NCI-H1048 (cell line): ENCODE data around the gene CA7.
"Not testable (repeated sequence)": the region's sequence is repeated elsewhere in the genome, so short reads cannot be mapped to it uniquely, and the experiment has no call there.

ENCODE experiments used
- DNase-seq: peaks from one replicate; lab custom pipeline; 2025; lab: John Stamatoyannopoulos, UW

CA7 gene

DNA sequence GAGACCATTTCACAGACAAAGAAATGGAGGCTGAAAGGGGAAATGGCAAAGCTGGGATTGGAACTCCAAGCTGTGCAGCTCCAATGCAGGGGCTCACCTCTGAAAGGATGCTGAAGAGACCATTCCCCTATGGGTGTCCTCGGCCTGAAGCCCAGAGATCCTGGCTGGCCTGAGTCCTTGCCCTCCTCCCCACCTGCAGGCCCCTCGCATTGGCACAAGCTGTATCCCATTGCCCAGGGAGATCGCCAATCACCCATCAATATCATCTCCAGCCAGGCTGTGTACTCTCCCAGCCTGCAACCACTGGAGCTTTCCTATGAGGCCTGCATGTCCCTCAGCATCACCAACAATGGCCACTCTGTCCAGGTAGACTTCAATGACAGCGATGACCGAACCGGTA lies 2.6 kb downstream of the CA7 start:
- DNase-seq = no peak

DNA sequence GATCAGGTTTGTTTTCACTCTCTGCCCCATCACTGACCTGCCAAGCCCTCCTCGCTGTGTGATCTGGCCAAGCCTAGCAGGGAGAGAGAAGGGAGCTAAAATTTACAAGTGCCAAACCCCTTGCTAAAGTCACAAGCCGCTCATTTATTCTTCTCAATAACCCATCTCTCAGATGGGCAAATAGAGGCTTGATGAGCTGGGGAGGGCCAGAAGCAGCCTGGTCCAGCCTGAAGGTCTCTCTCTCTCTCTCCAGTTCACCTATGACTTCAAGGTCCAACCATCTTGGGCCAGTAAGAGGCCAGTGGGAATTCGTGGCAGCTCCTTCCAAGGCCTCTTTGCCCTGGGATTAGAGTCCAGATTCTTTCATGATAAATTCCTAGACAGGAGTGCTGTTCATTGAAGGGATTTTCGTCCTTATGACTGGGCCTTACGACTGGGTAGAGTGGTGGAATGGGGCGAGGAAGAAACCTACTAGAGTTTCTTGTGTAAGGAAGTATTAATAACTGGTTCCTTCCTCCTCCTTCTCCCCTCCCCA lies 3.4 kb downstream of the CA7 start:
- no peak for DNase-seq

DNA sequence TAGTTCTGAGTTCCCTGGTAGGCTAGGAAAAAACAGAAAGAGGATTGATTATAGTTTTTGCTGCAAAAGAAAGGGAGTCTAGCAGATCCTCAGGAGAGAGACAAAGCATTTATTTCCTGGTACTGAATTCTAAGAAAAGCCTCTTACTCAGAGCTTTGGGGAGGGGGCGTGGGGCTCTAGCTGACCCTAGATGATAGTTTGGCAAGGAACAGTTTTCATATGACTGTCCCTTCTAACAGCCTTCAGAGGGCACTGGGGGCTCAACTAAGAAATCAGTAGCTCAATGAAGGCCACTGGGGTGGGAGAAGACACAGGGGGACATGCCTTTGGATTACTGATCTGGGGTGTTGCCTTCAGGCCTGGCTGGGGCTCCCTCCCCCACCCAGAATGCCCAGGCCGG lies 4.0 kb downstream of the CA7 start:
- DNase-seq = no peak

DNA sequence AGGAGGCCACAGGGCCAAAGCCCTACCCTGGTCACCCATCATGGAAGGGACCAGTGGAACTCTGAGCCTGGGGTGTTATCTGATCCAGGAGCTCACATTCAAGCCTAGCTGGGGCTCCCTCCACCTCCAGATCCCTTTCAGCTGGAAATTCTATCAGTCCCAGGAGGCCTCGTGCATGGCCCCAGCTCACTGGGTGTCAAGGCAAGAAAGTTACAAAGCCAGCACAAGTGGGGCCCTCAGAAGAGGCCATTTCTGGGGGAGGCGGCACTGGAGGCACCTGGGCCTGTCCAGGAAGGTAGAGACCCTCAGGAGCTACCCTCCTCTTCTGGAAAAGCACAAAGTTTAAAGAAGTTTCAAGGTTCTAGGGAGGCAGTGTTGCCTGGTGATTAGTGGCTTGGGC lies 4.8 kb downstream of the CA7 start:
- no peak for DNase-seq

DNA sequence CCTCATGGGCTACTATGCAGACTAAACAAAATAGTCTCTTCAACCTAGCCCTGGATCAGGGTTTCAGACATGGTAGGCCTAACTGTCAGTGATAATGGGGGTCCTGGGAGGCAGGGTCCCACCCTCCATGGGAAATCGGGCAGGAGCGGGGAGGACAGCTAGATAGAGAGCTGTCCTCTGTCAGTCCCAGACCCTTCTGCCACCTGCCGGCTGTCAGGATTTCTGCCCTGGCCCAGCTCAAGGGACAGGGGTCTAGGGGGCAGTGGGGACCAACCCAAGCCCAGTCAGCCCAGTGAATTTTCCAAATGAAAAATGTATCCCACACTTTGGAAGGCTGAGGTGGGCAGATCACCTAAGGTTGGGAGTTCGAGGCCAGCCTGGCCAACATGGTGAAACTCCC lies 5.3 kb downstream of the CA7 start:
- DNase-seq = no peak

DNA sequence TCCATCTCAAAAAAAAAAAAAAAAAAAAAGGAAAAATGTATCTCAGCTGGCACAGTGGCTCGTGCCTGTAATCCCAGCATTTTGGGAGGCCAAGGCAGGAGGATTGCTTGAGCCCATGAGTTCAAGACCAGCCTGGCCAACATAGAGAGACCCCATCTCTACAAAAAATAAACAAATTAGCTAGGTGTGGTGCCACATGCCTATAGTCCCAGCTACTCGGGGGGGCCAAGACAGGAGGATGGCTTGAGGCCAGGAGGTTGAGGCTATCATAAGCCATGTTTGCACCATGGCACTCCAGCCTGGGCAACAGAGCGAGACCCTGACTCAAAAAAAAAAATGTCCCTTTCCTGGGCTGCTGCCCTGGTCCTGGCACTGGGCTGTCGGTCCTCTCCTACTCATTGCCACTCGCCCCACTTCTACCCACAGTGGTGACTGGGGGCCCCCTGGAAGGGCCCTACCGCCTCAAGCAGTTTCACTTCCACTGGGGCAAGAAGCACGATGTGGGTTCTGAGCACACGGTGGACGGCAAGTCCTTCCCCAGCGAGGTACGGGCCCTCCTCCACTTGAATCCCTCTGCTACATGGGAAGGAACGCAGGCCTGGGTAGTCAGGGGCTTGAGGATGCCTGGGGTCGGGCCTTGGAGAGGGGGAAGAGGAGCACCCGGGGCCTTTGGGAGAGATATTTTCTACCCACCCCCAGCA lies 6.1 kb downstream of the CA7 start:
- no peak for DNase-seq

DNA sequence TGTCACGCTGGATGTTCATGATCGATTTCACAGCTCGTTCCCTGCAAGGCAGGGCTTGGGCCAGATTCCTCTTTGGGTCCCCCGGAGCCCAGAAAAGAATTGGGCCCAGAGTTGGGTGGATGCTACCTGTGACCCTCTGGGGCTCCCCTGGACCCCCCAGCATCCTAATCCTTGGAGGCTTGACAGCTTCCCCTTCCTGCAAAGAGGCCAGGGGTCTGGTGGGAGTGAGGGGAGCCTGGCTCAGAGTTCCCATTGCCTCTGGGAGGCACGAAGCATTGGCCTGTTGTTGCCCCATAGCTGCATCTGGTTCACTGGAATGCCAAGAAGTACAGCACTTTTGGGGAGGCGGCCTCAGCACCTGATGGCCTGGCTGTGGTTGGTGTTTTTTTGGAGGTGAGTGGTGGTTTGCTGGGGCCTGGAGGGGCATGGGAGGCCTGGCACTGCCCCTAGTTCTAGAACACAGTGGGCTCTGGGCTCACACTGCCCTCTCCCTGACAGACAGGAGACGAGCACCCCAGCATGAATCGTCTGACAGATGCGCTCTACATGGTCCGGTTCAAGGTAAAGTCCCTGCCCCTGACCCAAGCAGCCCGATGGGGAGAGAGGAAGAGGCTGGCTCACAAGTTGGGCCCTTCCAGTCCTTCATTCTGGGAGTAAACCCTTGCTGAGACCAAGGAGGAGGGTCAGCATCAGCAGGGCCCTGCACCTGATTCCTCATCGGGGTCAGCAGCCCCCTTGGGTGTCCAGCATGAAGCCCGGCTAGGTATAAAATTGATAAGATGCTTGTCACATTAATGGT lies 7.2 kb downstream of the CA7 start:
- DNase-seq = no peak

DNA sequence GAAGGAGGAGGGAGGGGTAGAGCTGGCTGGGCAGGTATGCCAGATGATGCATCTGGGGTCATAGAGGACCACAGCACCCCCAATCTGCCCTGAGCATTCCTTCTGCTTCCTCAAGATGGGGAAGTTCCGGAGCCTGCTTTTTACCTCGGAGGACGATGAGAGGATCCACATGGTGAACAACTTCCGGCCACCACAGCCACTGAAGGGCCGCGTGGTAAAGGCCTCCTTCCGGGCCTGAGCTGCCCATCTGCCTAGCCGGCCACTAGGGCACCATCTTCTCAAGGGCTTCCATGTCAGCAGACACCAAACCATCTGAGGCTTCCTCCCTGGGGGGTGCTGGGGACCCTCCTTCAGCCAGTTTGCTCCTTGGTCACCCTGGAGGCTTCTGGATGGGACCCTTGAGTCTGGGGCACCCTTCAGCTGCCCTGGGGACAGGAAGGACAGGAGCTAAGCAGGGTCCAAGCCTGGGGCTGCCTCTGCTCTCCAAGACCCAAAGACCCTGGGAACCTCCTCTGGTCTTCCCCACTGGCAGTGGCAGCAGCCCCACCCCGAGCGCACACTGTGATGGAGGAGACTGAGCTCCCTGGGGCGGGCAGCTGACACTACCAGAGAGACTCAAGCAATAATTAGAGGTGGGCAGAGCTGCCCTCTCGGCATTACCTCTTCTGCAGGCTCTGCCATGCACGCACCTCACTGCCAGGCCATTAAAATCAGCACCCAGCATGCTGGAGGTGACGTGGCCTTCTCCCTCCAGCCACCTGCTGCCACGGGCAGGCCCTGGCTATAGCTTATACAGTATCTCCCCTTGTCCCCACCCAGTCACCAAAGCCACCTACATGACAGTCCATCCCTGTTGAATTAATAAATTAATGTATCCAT lies 9.3 kb downstream of the CA7 start:
- DNase-seq = no peak

DNA sequence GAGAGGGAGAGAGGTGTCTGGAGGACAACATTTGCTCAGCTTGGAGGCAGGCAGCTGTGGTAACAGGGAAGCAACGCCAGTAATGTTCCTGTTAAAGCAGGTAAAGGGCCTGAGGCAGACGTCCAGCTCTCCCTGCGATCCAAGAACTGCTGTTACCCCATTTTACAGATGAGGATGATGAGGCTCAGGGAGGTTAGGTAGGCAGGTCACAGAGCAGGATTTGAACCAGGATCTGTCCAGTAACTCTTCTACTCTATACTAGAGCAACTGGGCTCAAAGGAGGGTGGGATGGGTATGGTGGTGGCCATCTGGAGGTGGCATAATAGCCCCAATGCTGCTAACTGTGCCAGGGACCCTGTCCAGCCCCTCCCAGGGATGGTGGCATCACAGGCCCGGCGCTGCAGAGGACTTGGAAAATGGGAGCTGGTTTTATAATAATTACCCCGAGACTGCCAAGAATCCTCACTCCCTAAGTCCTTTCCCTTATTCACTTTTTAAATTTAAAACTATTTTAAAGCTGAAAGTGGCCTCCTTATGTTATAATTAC lies 12.0 kb downstream of the CA7 start:
- DNase-seq = no peak

DNA sequence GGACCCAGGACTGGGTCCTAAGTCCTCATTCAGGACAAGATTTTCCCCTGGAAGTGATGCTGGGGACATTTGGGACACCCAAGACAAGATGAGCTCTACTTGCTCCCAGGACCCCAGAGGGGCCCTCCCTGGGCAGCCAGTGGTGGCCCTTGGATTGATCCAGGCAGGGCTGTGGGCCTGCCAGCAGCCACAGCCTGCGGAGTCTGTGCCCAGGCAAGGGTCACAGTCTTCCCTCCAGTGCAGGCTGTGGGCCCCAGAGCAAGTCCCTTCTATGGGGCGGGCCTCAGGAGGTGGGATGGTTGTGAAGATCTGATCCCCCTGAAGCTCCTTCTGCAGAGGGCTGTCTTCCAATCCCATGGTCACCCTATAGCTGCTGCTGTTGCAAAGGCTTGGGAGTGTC lies 12.6 kb downstream of the CA7 start:
- no peak for DNase-seq

DNA sequence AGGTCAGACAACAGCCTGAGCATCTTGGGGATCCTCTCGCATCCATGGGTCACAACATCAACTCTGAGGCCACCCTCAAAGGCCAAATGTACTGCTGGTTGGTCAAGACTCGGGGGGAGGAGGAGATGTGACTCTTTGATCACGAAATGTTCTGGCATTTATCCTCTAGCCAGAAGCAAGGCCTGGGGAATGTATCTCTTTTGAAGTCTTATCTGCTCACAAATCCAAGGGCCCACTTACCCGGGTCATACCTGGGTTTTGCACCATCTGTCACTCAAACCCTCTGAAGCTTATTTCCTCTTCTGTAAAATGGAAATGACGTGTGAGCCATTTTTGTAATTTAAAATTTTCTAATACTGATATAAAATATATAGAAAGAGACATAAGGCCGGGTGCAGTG lies 13.2 kb downstream of the CA7 start:
- DNase-seq = no peak

DNA sequence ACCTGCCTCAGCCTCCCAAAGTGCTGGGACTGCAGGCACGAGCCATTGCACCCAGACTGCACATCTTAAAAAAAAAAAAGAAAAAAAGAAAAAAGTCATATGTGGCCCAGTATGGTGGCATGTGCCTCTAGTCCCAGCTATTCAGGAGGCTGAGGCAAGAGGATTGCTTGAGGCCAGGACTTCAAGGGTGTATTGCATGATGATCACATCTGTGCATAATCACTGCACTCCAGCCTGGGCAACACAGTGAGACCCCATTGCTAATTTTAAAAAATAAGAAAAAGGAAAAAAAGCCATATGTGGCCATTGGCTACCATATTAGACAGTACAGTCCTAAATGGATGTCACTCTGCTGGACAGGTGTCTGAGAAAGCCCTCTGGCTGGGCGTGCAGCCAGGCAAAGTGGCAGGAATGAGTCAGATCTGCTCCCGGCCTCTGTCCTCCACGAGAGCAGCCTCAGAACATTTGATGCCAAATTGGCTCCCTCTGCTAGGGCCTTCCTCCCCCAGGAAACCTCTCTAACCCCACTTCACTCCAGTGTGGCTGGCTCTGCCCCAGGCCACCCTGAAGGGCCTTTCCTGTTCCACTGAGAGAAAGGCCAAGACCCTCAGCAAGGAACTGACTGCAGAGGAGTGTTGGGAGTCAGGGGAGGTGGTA lies 14.7 kb downstream of the CA7 start:
- no peak for DNase-seq

DNA sequence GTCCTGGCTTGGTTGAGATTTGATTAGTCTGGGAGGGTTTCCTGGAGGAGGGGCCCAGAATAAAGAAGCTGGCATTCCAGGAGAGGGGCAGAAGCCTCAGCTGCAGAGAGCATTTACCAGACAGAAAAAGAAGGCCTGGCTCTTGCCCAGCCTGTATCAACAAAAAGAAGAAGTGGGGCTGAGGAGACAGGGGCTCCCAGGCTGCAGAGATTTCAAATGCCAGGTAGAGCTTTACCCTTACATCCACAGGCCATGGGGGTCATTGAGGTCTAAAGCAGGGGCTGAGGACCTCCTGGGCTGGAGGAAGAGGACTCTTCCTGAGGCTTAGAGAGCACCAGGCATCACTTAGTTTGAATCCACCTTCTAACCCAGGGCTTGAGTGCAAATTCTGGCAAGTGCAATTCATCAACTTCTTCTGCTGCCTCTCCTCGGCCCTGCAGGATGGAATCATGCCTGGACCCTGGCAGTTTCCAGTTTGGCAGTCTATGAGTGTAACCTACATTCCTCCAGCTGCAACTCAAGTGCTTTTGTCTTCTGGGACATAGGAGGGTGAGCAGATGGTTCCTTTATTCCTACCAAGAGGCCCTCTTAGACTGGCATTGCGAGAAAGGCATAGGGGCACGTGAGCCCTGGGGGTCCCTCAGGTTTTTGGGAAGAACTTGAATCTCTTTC lies 15.3 kb downstream of the CA7 start:
- no peak for DNase-seq

DNA sequence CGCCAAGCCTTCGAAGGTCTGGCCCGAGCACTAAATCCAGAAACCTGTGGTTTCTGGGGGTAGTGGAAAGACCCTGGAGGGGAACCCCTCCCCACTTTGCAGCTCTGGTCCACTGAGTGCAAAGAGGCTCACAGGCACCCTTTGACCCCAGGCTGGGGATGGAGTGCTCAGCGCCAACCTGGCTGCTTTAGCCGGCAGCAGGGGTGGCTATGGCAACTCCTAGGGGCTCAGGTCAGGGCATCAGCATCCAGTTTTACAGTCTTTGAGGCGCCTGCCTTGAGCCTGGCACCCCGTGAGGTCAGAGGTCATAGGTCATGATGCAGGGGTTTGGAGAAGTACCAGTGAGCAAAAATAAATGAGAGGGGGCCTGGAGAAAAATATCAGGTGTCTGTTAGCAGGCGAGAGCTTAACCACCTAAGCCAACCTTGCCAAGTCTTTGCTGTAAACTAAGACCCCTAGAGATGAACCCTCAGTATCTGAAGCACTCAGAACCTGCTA lies 17.9 kb downstream of the CA7 start:
- no peak for DNase-seq

DNA sequence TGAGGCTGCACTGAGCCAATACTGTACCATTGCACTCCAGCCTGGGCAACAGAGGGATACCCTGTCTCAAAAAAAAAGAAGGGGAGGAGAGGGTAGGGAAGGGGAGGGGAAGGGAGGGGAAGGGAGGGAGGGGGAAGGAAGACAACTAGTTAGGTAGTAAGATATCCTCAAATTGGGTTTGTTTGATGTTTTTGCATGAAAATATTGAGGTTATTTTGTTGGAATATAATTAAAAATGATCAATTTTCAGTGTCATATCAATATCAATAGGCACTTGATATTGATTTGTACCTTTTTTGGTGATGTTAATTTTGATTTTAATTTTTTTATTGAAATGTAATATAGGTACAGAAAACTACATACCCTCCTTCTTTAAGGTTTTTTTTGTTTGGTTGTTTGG lies 19.5 kb downstream of the CA7 start:
- no peak for DNase-seq

DNA sequence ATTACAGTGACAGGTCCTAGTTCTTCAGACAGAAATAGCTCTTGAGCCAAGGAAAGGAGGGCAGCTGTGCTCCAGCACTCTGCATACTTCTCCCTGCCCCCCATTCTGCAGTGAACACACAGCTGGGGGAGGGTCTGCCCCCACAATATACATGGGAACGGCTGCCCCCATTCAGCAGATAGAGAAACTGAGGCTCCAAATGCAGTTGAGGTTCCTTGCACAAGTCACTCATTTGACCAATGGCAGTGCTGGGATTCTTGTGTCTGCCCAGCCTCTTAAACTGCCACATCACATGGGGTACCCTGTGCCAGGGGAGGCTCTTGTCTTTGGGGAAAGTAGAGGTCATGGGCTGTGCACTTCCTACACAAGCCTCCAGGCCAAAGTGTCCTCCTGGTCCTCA lies 25.2 kb downstream of the CA7 start:
- no peak for DNase-seq

DNA sequence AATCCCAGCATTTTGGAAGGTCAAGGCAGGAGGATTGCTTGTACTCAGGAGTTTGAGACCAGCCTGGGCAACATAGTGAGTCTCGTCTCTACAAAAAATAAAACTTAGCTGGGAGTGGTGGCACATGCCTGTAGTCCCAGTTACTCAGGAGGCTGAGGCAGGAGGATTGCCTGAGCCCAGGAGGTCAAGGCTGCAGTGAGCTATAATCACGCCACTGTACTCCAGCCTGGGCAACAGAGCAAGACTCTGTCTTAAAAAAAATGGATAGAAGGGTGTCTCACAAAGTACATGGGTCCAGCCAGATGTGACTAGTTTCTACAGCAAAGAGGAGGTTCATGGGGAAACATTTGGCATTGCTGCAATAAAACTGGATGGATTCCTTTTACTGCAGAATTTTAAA lies 27.1 kb downstream of the CA7 start:
- DNase-seq = not testable (repeated sequence)

DNA sequence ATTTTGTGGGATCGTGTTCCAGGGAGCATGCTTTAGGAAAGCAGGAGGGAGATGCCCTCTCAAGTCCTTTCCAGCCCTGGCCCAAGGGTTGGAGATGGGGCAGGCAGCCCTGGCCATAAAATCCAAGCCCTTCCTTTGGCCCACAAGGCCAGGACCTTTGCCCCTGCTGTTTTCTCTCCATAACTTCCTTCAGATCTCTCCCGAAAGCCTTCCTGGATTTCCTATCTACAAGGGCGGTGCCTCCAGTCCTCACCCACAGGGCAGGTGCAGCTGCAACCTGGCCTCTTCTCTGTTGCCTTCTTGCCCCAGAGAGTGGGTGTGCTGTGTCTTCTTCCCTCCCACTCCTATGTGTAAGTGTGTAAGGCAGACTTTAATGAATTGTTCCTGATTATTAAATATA lies 27.6 kb downstream of the CA7 start:
- no peak for DNase-seq

DNA sequence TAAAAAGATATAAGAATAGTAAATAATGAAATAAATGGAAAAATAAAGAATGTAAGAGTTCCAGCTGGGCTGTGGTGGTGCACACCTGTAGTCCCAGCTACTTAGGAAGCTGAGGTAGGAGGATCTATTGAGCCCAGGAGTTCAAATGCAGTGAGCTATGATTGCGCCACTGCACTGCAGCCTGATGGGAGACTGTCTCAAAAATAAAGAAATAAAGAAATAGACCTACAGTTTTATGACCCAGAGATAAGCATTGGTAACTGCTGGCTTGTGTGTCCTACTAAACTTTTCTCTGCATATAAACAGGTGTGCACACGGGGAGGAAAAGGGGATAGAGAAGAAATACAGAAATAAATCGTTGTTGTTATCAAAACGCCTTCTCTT lies 28.3 kb downstream of the CA7 start:
- no peak for DNase-seq

DNA sequence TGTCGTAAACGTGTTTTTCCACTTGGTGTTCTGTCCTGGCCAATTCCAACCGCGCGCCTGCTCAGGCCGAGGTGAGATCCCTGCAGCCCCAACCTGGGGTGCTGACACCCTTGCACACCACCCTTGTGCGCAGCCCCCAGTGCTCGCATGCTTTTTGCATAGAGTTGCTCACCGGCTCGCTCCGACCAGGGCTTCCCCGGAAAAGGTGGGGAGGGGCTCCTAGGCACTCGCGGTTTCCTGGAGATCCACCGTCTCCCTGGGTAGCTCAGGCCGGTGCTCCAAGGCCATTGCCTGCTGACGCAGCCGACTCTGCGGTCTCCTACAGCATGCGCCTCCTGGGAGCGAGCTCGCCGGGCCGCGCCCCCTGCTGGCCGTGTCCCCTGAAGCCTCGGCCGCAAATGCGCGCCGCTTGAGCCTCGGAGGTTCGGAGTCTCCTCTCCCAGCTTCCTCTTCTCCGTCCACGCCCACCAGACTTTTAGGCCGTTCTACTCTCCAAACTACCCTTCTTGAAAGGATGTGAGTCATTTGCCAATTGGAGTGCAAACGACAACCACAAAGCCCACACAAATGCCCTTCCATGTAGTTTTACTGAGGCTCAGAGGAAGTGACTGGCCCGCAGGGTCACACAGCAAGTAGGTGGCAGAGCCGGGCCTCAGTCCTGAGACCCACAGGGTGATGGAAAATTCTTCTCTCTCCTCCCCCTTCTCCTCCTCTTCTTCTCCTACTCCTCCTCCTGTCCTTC lies 28.9 kb downstream of the CA7 start:
- DNase-seq = no peak
